ENCODE measurements around the gene GRK5.

The GRK5 gene

DNA sequence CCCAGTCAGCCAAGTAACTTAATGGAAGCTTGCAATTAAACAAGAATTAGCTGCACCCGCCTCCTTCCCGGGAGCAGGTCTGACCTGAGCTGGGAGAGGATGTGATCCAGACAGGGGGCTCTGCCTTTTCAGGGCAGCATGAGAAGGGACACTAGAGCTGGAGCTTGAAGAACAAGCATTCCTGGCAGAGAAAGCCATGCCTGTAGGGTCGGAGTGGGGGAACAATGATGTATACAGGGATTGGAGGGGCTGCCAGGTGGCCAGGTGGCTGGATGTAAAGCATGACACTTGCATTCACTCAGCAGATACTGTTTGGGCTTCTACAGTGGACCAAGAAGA is 112.5 kb downstream of the GRK5 start:
- Histone ChIP-seq H3K27ac (ENCODE audit: low read length) (no peak overlapping the region), H3K4me2 (ENCODE audit: low read length) (no peak overlapping the region), H3K4me3 (ENCODE audit: low read length) (no peak overlapping the region), H3K36me3 (replicated peaks; ENCODE audit: low read depth, low read length) (no peaks in the 10 kb centered on the region), H2AFZ (ENCODE audit: low read depth, low read length) (no peak overlapping the region), H3K79me2 (ENCODE audit: low read length) (no peaks in the 10 kb centered on the region), H4K20me1 (ENCODE audit: insufficient read depth, low read length) (peaks cover 12% of the 10 kb centered on the region), H3K27me3 (ENCODE audit: low read depth, low read length) (no peaks in the 10 kb centered on the region; the same call in 1 of the 2 replicates), H3K9me3 (ENCODE audit: insufficient read depth, low read length) (no peaks in the 10 kb centered on the region), H3K9ac (ENCODE audit: low read length) (no peak overlapping the region), H3K4me1 (ENCODE audit: low read length) (peaks cover 18% of the 10 kb centered on the region)
- TF ChIP-seq EZH2phosphoT487 (IDR thresholded peaks at IDR 0.05; ENCODE audit: low read depth) = no peak
- no peak for TF ChIP-seq CTCF (IDR thresholded peaks at IDR 0.05; ENCODE audit: low read depth, low read length)

DNA sequence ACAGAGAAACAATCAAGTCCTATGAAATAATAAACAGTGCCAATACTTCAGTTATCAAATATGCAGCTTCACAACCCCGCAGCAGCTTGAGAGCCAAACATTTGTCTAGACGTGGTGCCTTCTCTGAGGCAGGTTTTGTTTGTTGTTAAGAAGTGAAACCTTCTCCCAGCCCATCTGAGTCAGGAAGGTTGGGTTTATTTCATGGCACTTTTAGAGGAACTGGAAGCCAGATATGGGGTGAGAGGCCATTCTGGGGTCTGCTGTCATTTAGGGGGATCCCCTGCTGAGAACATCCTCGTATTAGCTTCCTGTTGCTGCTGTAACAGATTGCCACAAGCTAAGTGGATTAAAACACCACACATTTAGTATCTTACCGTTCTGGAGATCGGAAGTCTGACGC is 113.6 kb downstream of the GRK5 start:
- Histone ChIP-seq H3K9me3 (ENCODE audit: insufficient read depth, low read length) (no peaks in the 10 kb centered on the region), H3K9ac (ENCODE audit: low read length) (no peak overlapping the region), H3K4me3 (ENCODE audit: low read length) (no peak overlapping the region), H2AFZ (ENCODE audit: low read depth, low read length) (no peak overlapping the region), H4K20me1 (ENCODE audit: insufficient read depth, low read length) (peaks cover 4% of the 10 kb centered on the region; the same call in 1 of the 2 replicates), H3K4me2 (ENCODE audit: low read length) (no peak overlapping the region), H3K79me2 (ENCODE audit: low read length) (no peaks in the 10 kb centered on the region), H3K27ac (ENCODE audit: low read length) (no peak overlapping the region), H3K36me3 (replicated peaks; ENCODE audit: low read depth, low read length) (no peaks in the 10 kb centered on the region), H3K4me1 (ENCODE audit: low read length) (peaks cover 7% of the 10 kb centered on the region), H3K27me3 (ENCODE audit: low read depth, low read length) (no peaks in the 10 kb centered on the region; the same call in 1 of the 2 replicates)
- TF ChIP-seq EZH2phosphoT487 (IDR thresholded peaks at IDR 0.05; ENCODE audit: low read depth) (no peak), CTCF (IDR thresholded peaks at IDR 0.05; ENCODE audit: low read depth, low read length) (no peak)

- Histone ChIP-seq H3K4me1 (ENCODE audit: low read length) (peaks cover 7% of the 10 kb centered on the region), H3K79me2 (ENCODE audit: low read length) (no peaks in the 10 kb centered on the region), H3K27me3 (ENCODE audit: low read depth, low read length) (no peaks in the 10 kb centered on the region; the same call in 1 of the 2 replicates), H4K20me1 (ENCODE audit: insufficient read depth, low read length) (no peaks in the 10 kb centered on the region; the same call in 1 of the 2 replicates), H3K4me3 (ENCODE audit: low read length) (no peak overlapping the region), H3K36me3 (replicated peaks; ENCODE audit: low read depth, low read length) (no peaks in the 10 kb centered on the region), H3K9ac (ENCODE audit: low read length) (no peak overlapping the region), H3K27ac (ENCODE audit: low read length) (no peak overlapping the region), H3K4me2 (ENCODE audit: low read length) (no peak overlapping the region), H3K9me3 (ENCODE audit: insufficient read depth, low read length) (no peaks in the 10 kb centered on the region), H2AFZ (ENCODE audit: low read depth, low read length) (no peak overlapping the region)
- TF ChIP-seq EZH2phosphoT487 (IDR thresholded peaks at IDR 0.05; ENCODE audit: low read depth) = no peak
- TF ChIP-seq CTCF (IDR thresholded peaks at IDR 0.05; ENCODE audit: low read depth, low read length) = no peak
These were observed 116.0 kb downstream of the GRK5 start for GRCh38 chr10:119323085-119324016.

GRCh38 chr10:119325131-119325530 is 117.8 kb downstream of the GRK5 start:
- Histone ChIP-seq H3K9ac (ENCODE audit: low read length) (no peak overlapping the region), H4K20me1 (ENCODE audit: insufficient read depth, low read length) (no peaks in the 10 kb centered on the region; the same call in 1 of the 2 replicates), H3K79me2 (ENCODE audit: low read length) (no peaks in the 10 kb centered on the region), H3K27ac (ENCODE audit: low read length) (no peak overlapping the region), H3K27me3 (ENCODE audit: low read depth, low read length) (no peaks in the 10 kb centered on the region; the same call in 1 of the 2 replicates), H3K4me2 (ENCODE audit: low read length) (no peak overlapping the region), H3K4me3 (ENCODE audit: low read length) (no peak overlapping the region), H3K9me3 (ENCODE audit: insufficient read depth, low read length) (no peaks in the 10 kb centered on the region), H2AFZ (ENCODE audit: low read depth, low read length) (no peak overlapping the region), H3K36me3 (replicated peaks; ENCODE audit: low read depth, low read length) (no peaks in the 10 kb centered on the region), H3K4me1 (ENCODE audit: low read length) (peaks cover 13% of the 10 kb centered on the region)
- no peak for TF ChIP-seq EZH2phosphoT487 (IDR thresholded peaks at IDR 0.05; ENCODE audit: low read depth)
- TF ChIP-seq CTCF (IDR thresholded peaks at IDR 0.05; ENCODE audit: low read depth, low read length) = no peak

All from OCI-LY3 (cell line).